SU-DHL-6 (cell line): Measurements from ENCODE around the gene SNX30.

Experiments
- H2AFZ ChIP-seq: fragments of 200-600 bp; sonication (generic); 2 replicates; pipeline ENCODE4 v1.6.1; 2014; ENCODE audit warnings: low read depth, mild to moderate bottlenecking, moderate library complexity, mixed read lengths, antibody characterized with exemption, low read length; ENCODE audit not compliant: severe bottlenecking
- H3F3A ChIP-seq: fragments of 200-600 bp; shearing (Covaris generic); 2 replicates; pipeline ENCODE4 v1.6.0; 2016; ENCODE audit warnings: antibody characterized with exemption, mild to moderate bottlenecking; ENCODE audit not compliant: insufficient read depth
- H3K27ac ChIP-seq: fragments of 200-600 bp; sonication (generic); 2 replicates; pipeline ENCODE4 v1.5.1; 2016; ENCODE audit warnings: low read depth, mild to moderate bottlenecking, low read length, moderate library complexity, mixed read lengths
- H3K27me3 ChIP-seq: fragments of 200-600 bp; sonication (generic), shearing (Covaris generic); 2 replicates; pipeline ENCODE4 v1.6.0; 2014; ENCODE audit warnings: mild to moderate bottlenecking, low read length
- H3K36me3 ChIP-seq: fragments of 200-600 bp; sonication (generic); 2 replicates; pipeline ENCODE4 v1.6.1; 2014; ENCODE audit warnings: mild to moderate bottlenecking, low read length, mixed read lengths
- H3K4me2 ChIP-seq: fragments of 300-600, 200-600 bp; shearing (Covaris generic), sonication (generic); 2 replicates; pipeline ENCODE4 v1.6.0; 2014; ENCODE audit warnings: low read length, low read depth, mild to moderate bottlenecking; ENCODE audit not compliant: poor library complexity, severe bottlenecking
- H3K4me3 ChIP-seq: fragments of 200-600 bp; sonication (generic); 2 replicates; pipeline ENCODE4 v1.5.1; 2014; ENCODE audit warnings: antibody characterized with exemption, low read length, mild to moderate bottlenecking, mixed read lengths; ENCODE audit not compliant: insufficient read depth, poor library complexity, severe bottlenecking
- H3K79me2 ChIP-seq: fragments of 200-600 bp; sonication (generic); 2 replicates; pipeline ENCODE4 v1.6.1; 2014; ENCODE audit warnings: mild to moderate bottlenecking, low read length, moderate library complexity; ENCODE audit not compliant: insufficient read depth
- H3K9ac ChIP-seq: fragments of 200-600 bp; sonication (generic); 2 replicates; pipeline ENCODE4 v1.7.0; 2014; ENCODE audit warnings: mild to moderate bottlenecking, low read length
- H3K9me2 ChIP-seq: fragments of 200-600 bp; sonication (generic); replicated peaks from 2 replicates; pipeline ENCODE4 v1.6.1; 2014; ENCODE audit warnings: low read length; ENCODE audit not compliant: insufficient read depth
- H3K9me3 ChIP-seq: fragments of 200-600 bp; sonication (generic); 2 replicates; pipeline ENCODE4 v1.6.1; 2014; ENCODE audit warnings: low read length, mixed read lengths; ENCODE audit not compliant: insufficient read depth
- H4K20me1 ChIP-seq: fragments of 200-600 bp; sonication (generic); 2 replicates; pipeline ENCODE4 v1.6.1; 2014; ENCODE audit warnings: low read depth, mild to moderate bottlenecking, antibody characterized with exemption, low read length, moderate library complexity, mixed read lengths
- CTCF ChIP-seq: fragments of 200-600 bp; sonication (generic); IDR thresholded peaks from one replicate; pipeline ENCODE4 v1.5.1; 2017; ENCODE audit warnings: antibody characterized with exemption, mild to moderate bottlenecking, low read length, moderate library complexity; ENCODE audit not compliant: insufficient read depth, poor library complexity, severe bottlenecking
- EZH2phosphoT487 ChIP-seq: fragments of 200-600 bp; sonication (generic), shearing (Covaris generic); conservative IDR thresholded peaks from 2 replicates; pipeline ENCODE4 v1.6.1; 2018; ENCODE audit warnings: mild to moderate bottlenecking, antibody characterized with exemption, low read length, moderate library complexity, mixed read lengths

Gene SNX30

DNA sequence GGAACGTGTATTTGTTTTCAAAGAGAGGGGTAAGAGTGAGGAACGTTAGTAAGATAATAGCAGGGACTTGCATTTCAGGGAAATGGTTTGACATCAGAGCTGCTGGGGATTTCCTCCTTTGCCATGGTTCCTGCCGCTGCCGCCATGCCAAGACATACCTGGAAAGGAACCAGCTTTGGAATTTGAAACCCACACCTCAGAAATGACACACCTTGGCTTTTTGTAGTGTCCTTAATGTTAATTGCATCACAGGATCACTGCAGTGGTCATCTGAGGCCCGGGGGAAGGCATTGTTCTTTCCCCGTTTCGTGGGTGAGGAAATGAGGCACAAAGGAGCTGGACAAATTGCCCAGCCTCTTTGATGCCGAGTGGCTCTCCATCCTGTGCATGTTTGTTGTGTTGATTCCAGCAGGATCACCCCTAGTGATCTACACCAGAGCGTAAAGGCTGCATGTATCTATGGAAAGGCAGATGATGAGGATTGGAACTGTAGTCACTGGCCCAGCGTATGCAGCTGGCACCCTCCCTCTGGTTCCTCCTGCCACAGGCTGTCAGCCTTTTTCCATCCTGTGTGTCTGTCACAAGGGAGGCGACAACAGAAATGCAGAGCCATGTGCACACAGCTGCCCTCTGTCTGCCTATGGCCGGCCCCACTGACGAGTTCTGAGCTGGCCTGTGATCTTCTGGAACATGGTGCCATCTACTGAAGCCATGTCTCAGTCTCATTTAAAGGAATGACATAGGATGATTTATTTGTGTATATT is 102.4 kb downstream of the SNX30 start:
- H3K36me3 ChIP-seq = no peaks in the 10 kb centered on the region
- no peak overlapping the region for H3K9ac ChIP-seq
- no peaks in the 10 kb centered on the region for H4K20me1 ChIP-seq
- H3F3A ChIP-seq = no peaks in the 10 kb centered on the region
- no peaks in the 10 kb centered on the region for H3K27me3 ChIP-seq
- TF ChIP-seq CTCF (no peak), EZH2phosphoT487 (no peak)
- H3K9me2 ChIP-seq = no peaks in the 10 kb centered on the region
- no peak overlapping the region for H3K27ac ChIP-seq
- H3K9me3 ChIP-seq = no peaks in the 10 kb centered on the region
- no peaks in the 10 kb centered on the region for H3K79me2 ChIP-seq
- H2AFZ ChIP-seq = no peak overlapping the region
- no peak overlapping the region for H3K4me2 ChIP-seq
- H3K4me3 ChIP-seq = no peak overlapping the region

GRCh38 chr9:112853882-112854585 is 103.5 kb downstream of the SNX30 start:
- H3K9me2 ChIP-seq = no peaks in the 10 kb centered on the region
- H3K9ac ChIP-seq = no peak overlapping the region
- no peaks in the 10 kb centered on the region for H3K79me2 ChIP-seq
- H4K20me1 ChIP-seq = no peaks in the 10 kb centered on the region
- no peaks in the 10 kb centered on the region for H3K9me3 ChIP-seq
- H3K4me3 ChIP-seq = no peak overlapping the region
- H3K4me2 ChIP-seq = no peak overlapping the region
- no peak overlapping the region for H2AFZ ChIP-seq
- no peaks in the 10 kb centered on the region for H3F3A ChIP-seq
- no peak for TF ChIP-seq CTCF
- no peak for TF ChIP-seq EZH2phosphoT487
- no peaks in the 10 kb centered on the region for H3K27me3 ChIP-seq
- H3K36me3 ChIP-seq = no peaks in the 10 kb centered on the region
- H3K27ac ChIP-seq = no peak overlapping the region

GRCh38 chr9:112854657-112855056 is 104.1 kb downstream of the SNX30 start:
- H3K27ac ChIP-seq = no peak overlapping the region
- H4K20me1 ChIP-seq = no peaks in the 10 kb centered on the region
- no peaks in the 10 kb centered on the region for H3K9me3 ChIP-seq
- H3K36me3 ChIP-seq = no peaks in the 10 kb centered on the region
- TF ChIP-seq CTCF (no peak), EZH2phosphoT487 (no peak)
- H3K4me3 ChIP-seq = no peak overlapping the region
- no peaks in the 10 kb centered on the region for H3K9me2 ChIP-seq
- no peaks in the 10 kb centered on the region for H3F3A ChIP-seq
- no peak overlapping the region for H3K9ac ChIP-seq
- H3K27me3 ChIP-seq = no peaks in the 10 kb centered on the region
- H2AFZ ChIP-seq = no peak overlapping the region
- H3K4me2 ChIP-seq = no peak overlapping the region
- H3K79me2 ChIP-seq = no peaks in the 10 kb centered on the region
